ENCODE data around the gene SELE.
A peak's percentile ranks its signal among the peaks of the same experiment; 100 is the strongest.
"Not testable (repeated sequence)": the region's sequence is repeated elsewhere in the genome, so short reads cannot be mapped to it uniquely, and the experiment has no call there.

SELE gene

GRCh38 chr1:169715100-169715499, 18.8 kb downstream of the SELE start:
- not testable (repeated sequence) for DNase-seq

- not testable (repeated sequence) for DNase-seq
These were observed 20.8 kb downstream of the SELE start for GRCh38 chr1:169713090-169713489.

GRCh38 chr1:169712309-169712631, 21.6 kb downstream of the SELE start:
- DNase-seq = no peak

- DNase-seq = peak; percentile 64 to 78
These were observed 22.2 kb downstream of the SELE start, which contains the start of gene SELL for GRCh38 chr1:169711469-169712308. TSS of gene SELL (minus strand) at chr1:169711620. CDS start at chr1:169711498, 122 bp downstream.

- no peak for DNase-seq
These were observed 25.2 kb downstream of the SELE start for GRCh38 chr1:169708647-169709046.

- no peak for DNase-seq
These were observed 25.8 kb downstream of the SELE start for GRCh38 chr1:169707912-169708604.

GRCh38 chr1:169704797-169705196, 29.1 kb downstream of the SELE start:
- no peak for DNase-seq

- DNase-seq = no peak
These were observed 32.4 kb downstream of the SELE start for GRCh38 chr1:169701261-169702005.

GRCh38 chr1:169699707-169700106, 34.2 kb downstream of the SELE start:
- no peak for DNase-seq

- DNase-seq = no peak
These were observed 34.9 kb downstream of the SELE start for GRCh38 chr1:169698976-169699375.

GRCh38 chr1:169697755-169698154, 36.1 kb downstream of the SELE start:
- no peak for DNase-seq

GRCh38 chr1:169696273-169697100, 37.4 kb downstream of the SELE start:
- no peak for DNase-seq

GRCh38 chr1:169694304-169695075, 39.4 kb downstream of the SELE start:
- DNase-seq = no peak

- no peak for DNase-seq
These were observed 41.0 kb downstream of the SELE start for GRCh38 chr1:169692756-169693460.

- DNase-seq = no peak
These were observed 43.4 kb downstream of the SELE start for GRCh38 chr1:169690489-169690888.

- DNase-seq = no peak
These were observed 44.5 kb downstream of the SELE start for GRCh38 chr1:169689395-169689794.

- not testable (repeated sequence) for DNase-seq
These were observed 45.5 kb downstream of the SELE start for GRCh38 chr1:169688377-169688776.

GRCh38 chr1:169683661-169684060, 50.2 kb downstream of the SELE start:
- DNase-seq = no peak

GRCh38 chr1:169683168-169683567, 50.7 kb downstream of the SELE start:
- not testable (repeated sequence) for DNase-seq

GRCh38 chr1:169682071-169682470, 51.8 kb downstream of the SELE start:
- DNase-seq = no peak

- DNase-seq = no peak
These were observed 52.7 kb downstream of the SELE start for GRCh38 chr1:169681140-169681539.
